K562 (cell line): Measurements from ENCODE around the gene USP6. TPM values are rescaled to one million over a fixed set of nuclear protein-coding genes. Genes with fewer than 3 reads are reported as not detected.

Source experiments
- ATAC-seq: fragments of 200-7000 bp; cut with Tn5 transposase; 3 replicates; pipeline ENCODE4 v1.9.1; 2020; ENCODE audit warnings: moderate library complexity
- BruUV-seq: library from RNA; stranded (reverse); fragments of 400-500 nt; replicated peaks from 2 replicates; lab custom pipeline; 2021; lab: Mats Ljungman, UMichigan
- CTCF ChIA-PET: fragments of 300-600 bp; formaldehyde crosslinking; extraction: SDS; loops from one replicate; lab custom pipeline; 2021; ENCODE audit warnings: low intra/inter-chr PET ratio; lab: Yijun Ruan, JAX
- POLR2A ChIA-PET: fragments of 300-600, 350-650 bp; sonication (Branson Sonifier 250); formaldehyde crosslinking; extraction: SDS; loops from one replicate; lab custom pipeline; 2021; ENCODE audit warnings: antibody characterized with exemption, inconsistent platforms; lab: Yijun Ruan, JAX
- DNase-seq, 4 experiments: peaks; one replicate each; pipeline versions ENCODE4 v3.0.0 to v3.0.0-alpha.2; 2011 to 2018; ENCODE audit warnings: low spot score in 3 of 4, mixed read lengths in 3 of 4; ENCODE audit errors: extremely low read depth in 1 of 4
- FAIRE-seq: peaks from 2 replicates; lab custom pipeline; 2011; peaks lifted over from hg19 to GRCh38; lab: Jason Lieb, UNC
- H2AFZ ChIP-seq: 2 replicates; pipeline ENCODE4 v1.6.0; 2011; ENCODE audit warnings: low read depth, low read length, control low read depth, inconsistent platforms
- H3K27ac ChIP-seq: fragments of 200-600 bp; 3 replicates; pipeline ENCODE4 v1.8.0; 2011; ENCODE audit warnings: low read depth, mild to moderate bottlenecking, control low read depth, inconsistent platforms, low read length, moderate library complexity, mixed read lengths; ENCODE audit errors: extremely low read depth
- H3K27me3 ChIP-seq, 2 experiments: fragments of 300-600 bp in 1 of 2; 2 replicates in 1 of 2; 3 replicates in 1 of 2; pipeline versions ENCODE4 v1.6.0 to v1.8.0; 2011; ENCODE audit warnings: inconsistent platforms in 2 of 2, low read length in 2 of 2, mild to moderate bottlenecking in 1 of 2, mixed read lengths in 1 of 2, moderate library complexity in 1 of 2; ENCODE audit not compliant: control insufficient read depth in 2 of 2, insufficient read depth in 2 of 2
- H3K36me3 ChIP-seq: fragments of 300-600 bp; 3 replicates; pipeline ENCODE4 v1.8.0; 2011; ENCODE audit warnings: mild to moderate bottlenecking, low read length, inconsistent platforms; ENCODE audit not compliant: control insufficient read depth, insufficient read depth
- H3K4me1 ChIP-seq, 2 experiments: fragments of 200-600 bp in 1 of 2; replicated peaks in 1 of 2; 2 replicates in 1 of 2; 3 replicates in 1 of 2; pipeline versions ENCODE4 v1.5.1 to v1.8.0; 2011; ENCODE audit warnings: inconsistent platforms in 2 of 2, low read length in 2 of 2, mild to moderate bottlenecking in 1 of 2, mixed read lengths in 1 of 2, moderate library complexity in 1 of 2; ENCODE audit not compliant: control insufficient read depth in 2 of 2, insufficient read depth in 2 of 2
- H3K4me2 ChIP-seq: 2 replicates; pipeline ENCODE4 v1.6.1; 2011; ENCODE audit warnings: low read length, control low read depth, inconsistent platforms, mixed read lengths; ENCODE audit not compliant: insufficient read depth
- H3K4me3 ChIP-seq: fragments of 200-600 bp; sonication (generic), shearing (Covaris generic); 2 replicates; pipeline ENCODE4 v1.5.1; 2016; ENCODE audit warnings: control low read depth, inconsistent platforms
- H3K79me2 ChIP-seq: fragments of 200-600 bp; 3 replicates; pipeline ENCODE4 v1.8.0; 2011; ENCODE audit warnings: low read length, inconsistent platforms; ENCODE audit not compliant: control insufficient read depth, insufficient read depth
- H3K9ac ChIP-seq, 2 experiments: 2 replicates each; pipeline versions ENCODE4 v1.6.0 to v1.6.1; 2011; ENCODE audit warnings: low read depth in 2 of 2, low read length in 2 of 2, control low read depth in 1 of 2, inconsistent platforms in 1 of 2, mild to moderate bottlenecking in 1 of 2, mixed read lengths in 1 of 2; ENCODE audit not compliant: insufficient read depth in 1 of 2
- H3K9me1 ChIP-seq: one replicate; pipeline ENCODE4 v1.6.0; 2011; ENCODE audit warnings: inconsistent platforms, mild to moderate bottlenecking, low read length, moderate library complexity; ENCODE audit not compliant: control insufficient read depth, insufficient read depth
- H3K9me3 ChIP-seq: replicated peaks from 2 replicates; pipeline ENCODE4 v1.5.1; 2011; ENCODE audit warnings: low read depth, low read length, inconsistent platforms; ENCODE audit not compliant: control insufficient read depth, insufficient read depth
- H4K20me1 ChIP-seq: replicated peaks from 2 replicates; pipeline ENCODE4 v1.6.1; 2011; ENCODE audit warnings: low read length, inconsistent platforms, mixed read lengths; ENCODE audit not compliant: control insufficient read depth, insufficient read depth
- ARID1B ChIP-seq: fragments of 450-650 bp; IDR thresholded peaks from 2 replicates; pipeline ENCODE4 v1.6.1; 2016; ENCODE audit warnings: antibody characterized with exemption, mild to moderate bottlenecking, inconsistent platforms
- CREBBP ChIP-seq: IDR thresholded peaks from one replicate; pipeline ENCODE4 v1.6.1; 2012; ENCODE audit warnings: low read depth, mild to moderate bottlenecking, control low read depth, inconsistent platforms, low read length
- MYC ChIP-seq, 2 experiments: fragments of 250-450 bp in 1 of 2; sonication (Bioruptor Pico) in 1 of 2; IDR thresholded peaks; 2 replicates each; pipeline versions ENCODE4 v1.5.1 to v1.6.1; 2012 to 2021; ENCODE audit warnings: low read depth in 2 of 2, borderline replicate concordance in 1 of 2, improper control_type of control experiment in 1 of 2, low read length in 1 of 2, mild to moderate bottlenecking in 1 of 2, moderate library complexity in 1 of 2
- WGBS: fragments of 100-300 bp; shearing (Covaris generic); methylation state at CpG from one replicate; pipeline ENCODE4 v1.1.6; 2016; ENCODE audit warnings: low coverage, mixed read lengths; ENCODE audit not compliant: insufficient coverage; ENCODE audit errors: missing lambda C conversion rate; 5-methylcytosine and 5-hydroxymethylcytosine counted together
- in situ Hi-C: fragments of 300-500 bp; cut with MboI; formaldehyde crosslinking; loops from 4 replicates; pipeline ENCODE4 v1.15.0; 2018; ENCODE audit warnings: inconsistent platforms, mixed read lengths
- intact Hi-C: fragments of 100-400 bp; cut with micrococcal nuclease; formaldehyde crosslinking; loops from 2 replicates; pipeline ENCODE4 v1.14.2; 2022
- polyA plus RNA-seq, 8 experiments: library from polyadenylated mRNA; depleted of rRNA in 4 of 8; stranded (reverse) in 5 of 8; unstranded in 3 of 8; fragments of >200 nt; fragmentation: Nextera tagmentation in 2 of 8; fragmentation: Illumina TruSeq in 1 of 8; extraction: Ambion mirVana in 2 of 8; extraction: Trizol in 1 of 8; gene quantifications; 2 replicates each; pipeline versions ENCODE4 v1.2.1 to v1.2.3, GENCODE V29; 2011 to 2014; ENCODE audit warnings: inconsistent platforms in 1 of 8, missing spikeins in 1 of 8
- total RNA-seq, 7 experiments: library from RNA; depleted of rRNA in 6 of 7; stranded (reverse); fragments of >200 nt in 6 of 7; fragmentation: Illumina TruSeq in 2 of 7; extraction: Trizol in 2 of 7; gene quantifications; 2 replicates each; pipeline versions ENCODE4 v1.2.1 to v1.2.3, GENCODE V29; 2011 to 2021; ENCODE audit warnings: low replicate concordance in 1 of 7
- TF ChIP-seq, protein P1 (sequence below): sonication (generic); formaldehyde crosslinking; IDR thresholded peaks from 2 replicates; pipeline ENCODE4 v1.8.1; 2023; ENCODE audit warnings: mild to moderate bottlenecking, missing genetic modification reagents
- TF ChIP-seq, protein P2 (sequence below), 3 experiments: fragments of 200-800 bp in 1 of 3; fragments of 250-450 bp in 1 of 3; fragments of 450-650 bp in 1 of 3; sonication (Bioruptor Pico) in 1 of 3; sonication (Bioruptor generic) in 1 of 3; formaldehyde crosslinking in 1 of 3; IDR thresholded peaks; 2 replicates each; pipeline versions ENCODE4 v1.6.1 to v1.8.0; 2016 to 2022; ENCODE audit warnings: mild to moderate bottlenecking in 2 of 3, missing genetic modification characterization in 2 of 3, missing compliant biosample characterization in 1 of 3, moderate library complexity in 1 of 3

The USP6 gene
- total and polyA plus RNA-seq, 9 of the 15 experiments (the other 6 are each of a cell fraction or from before 2014, with no cell fraction given) = 0.01 to 0.09 (median 0.04) TPM; not detected in 4

DNA sequence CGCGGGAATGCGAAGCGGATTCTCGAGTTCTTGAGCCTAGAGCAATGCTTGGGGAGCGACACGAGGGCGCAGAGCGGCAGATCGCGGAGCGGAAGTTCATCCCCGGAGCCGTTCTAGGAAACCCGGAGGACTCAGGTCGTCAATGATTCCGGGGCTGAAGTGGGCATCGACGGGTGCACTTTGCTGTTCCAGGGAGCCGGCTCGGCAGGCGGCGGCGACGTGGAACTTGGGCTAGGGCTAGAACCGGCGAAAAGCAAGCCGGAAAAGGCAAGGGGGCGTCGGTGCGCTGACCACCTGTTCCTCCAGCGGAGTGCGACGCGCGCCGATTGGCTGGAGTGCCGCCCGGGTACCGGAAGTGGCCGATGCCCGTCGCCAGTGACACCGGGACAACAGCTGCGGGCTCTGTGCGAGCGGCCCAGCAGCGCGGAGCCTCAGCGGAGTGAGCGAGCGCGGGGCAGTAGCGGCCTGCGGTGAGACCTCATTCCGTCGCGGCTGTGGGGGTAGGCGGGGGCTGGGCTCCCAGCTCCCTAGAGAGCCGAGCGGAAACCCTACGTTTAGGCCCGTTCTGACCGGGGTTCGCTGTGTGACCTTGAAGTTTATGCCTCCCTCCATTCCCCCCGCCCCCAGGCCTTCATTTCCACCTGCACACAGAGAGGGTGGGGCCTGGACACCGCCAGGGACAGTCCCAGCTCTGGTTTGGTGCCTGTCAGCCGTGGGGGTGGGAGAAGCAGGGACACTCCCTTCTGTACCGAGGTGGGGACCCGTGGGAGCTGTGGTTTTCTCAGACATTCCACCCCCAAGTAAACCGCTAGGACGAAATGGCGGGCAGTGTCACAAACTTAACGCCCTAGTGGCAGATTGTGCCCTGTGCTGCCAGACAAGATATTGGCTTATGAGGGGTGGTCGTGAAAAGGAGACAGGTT lies 37.5 kb upstream of the USP6 start, which contains the start of gene ZFP3:
Gene ZFP3 (plus strand): TSS at position 362 of the 923 bp plus-strand sequence. CDS start 13,038 bp downstream, outside the sequence.
- H3K9me1 ChIP-seq = no peaks in the 10 kb centered on the region
- ATAC-seq = no peak
- H2AFZ ChIP-seq = no peak within 1 kb of the TSS
- TF ChIP-seq CREBBP (no peak), ARID1B (no peak), MYC (IDR thresholded peaks at IDR 0.05; ENCODE audit: low read depth, low read length) (no peak), MYC (CRISPR knock-in tag; IDR thresholded peaks at IDR 0.05; ENCODE audit: borderline replicate concordance, low read depth) (no peak)
- TF ChIP-seq, protein P1, sequence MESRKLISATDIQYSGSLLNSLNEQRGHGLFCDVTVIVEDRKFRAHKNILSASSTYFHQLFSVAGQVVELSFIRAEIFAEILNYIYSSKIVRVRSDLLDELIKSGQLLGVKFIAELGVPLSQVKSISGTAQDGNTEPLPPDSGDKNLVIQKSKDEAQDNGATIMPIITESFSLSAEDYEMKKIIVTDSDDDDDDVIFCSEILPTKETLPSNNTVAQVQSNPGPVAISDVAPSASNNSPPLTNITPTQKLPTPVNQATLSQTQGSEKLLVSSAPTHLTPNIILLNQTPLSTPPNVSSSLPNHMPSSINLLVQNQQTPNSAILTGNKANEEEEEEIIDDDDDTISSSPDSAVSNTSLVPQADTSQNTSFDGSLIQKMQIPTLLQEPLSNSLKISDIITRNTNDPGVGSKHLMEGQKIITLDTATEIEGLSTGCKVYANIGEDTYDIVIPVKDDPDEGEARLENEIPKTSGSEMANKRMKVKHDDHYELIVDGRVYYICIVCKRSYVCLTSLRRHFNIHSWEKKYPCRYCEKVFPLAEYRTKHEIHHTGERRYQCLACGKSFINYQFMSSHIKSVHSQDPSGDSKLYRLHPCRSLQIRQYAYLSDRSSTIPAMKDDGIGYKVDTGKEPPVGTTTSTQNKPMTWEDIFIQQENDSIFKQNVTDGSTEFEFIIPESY (CRISPR knock-in tag) = 0 out of 2 replicates have a peak, but pooled peaks have one; percentile 47
- TF ChIP-seq, protein P2, sequence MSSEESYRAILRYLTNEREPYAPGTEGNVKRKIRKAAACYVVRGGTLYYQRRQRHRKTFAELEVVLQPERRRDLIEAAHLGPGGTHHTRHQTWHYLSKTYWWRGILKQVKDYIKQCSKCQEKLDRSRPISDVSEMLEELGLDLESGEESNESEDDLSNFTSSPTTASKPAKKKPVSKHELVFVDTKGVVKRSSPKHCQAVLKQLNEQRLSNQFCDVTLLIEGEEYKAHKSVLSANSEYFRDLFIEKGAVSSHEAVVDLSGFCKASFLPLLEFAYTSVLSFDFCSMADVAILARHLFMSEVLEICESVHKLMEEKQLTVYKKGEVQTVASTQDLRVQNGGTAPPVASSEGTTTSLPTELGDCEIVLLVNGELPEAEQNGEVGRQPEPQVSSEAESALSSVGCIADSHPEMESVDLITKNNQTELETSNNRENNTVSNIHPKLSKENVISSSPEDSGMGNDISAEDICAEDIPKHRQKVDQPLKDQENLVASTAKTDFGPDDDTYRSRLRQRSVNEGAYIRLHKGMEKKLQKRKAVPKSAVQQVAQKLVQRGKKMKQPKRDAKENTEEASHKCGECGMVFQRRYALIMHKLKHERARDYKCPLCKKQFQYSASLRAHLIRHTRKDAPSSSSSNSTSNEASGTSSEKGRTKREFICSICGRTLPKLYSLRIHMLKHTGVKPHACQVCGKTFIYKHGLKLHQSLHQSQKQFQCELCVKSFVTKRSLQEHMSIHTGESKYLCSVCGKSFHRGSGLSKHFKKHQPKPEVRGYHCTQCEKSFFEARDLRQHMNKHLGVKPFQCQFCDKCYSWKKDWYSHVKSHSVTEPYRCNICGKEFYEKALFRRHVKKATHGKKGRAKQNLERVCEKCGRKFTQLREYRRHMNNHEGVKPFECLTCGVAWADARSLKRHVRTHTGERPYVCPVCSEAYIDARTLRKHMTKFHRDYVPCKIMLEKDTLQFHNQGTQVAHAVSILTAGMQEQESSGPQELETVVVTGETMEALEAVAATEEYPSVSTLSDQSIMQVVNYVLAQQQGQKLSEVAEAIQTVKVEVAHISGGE (CRISPR knock-in tag; IDR thresholded peaks at IDR 0.05) = peak in 1 of 3 experiments; percentile 96; a peak in 2 of 6 replicates
- POLR2A ChIA-PET = no interaction called here
- no TSS peak for BruUV-seq
- H3K4me1 ChIP-seq = peaks cover 0 to 10% of the 10 kb centered on the region in 2 experiments; a peak in 2 of 5 replicates
- H4K20me1 ChIP-seq = no peaks in the 10 kb centered on the region
- intact Hi-C loops = no loop called here
- H3K36me3 ChIP-seq = no peaks in the 10 kb centered on the region
- in situ Hi-C loops = no loop called here
- H3K9ac ChIP-seq = no peak within 1 kb of the TSS
- H3K4me3 ChIP-seq = no peak within 1 kb of the TSS
- no peaks in the 10 kb centered on the region for H3K79me2 ChIP-seq
- CTCF ChIA-PET = no interaction called here
- WGBS = 38% methylated on average over 31 of the region's 75 CpGs
- no peak within 1 kb of the TSS for H3K27ac ChIP-seq
- DNase-seq = no peak
- H3K4me2 ChIP-seq = no peak within 1 kb of the TSS
- FAIRE-seq = no peak
- H3K27me3 ChIP-seq = peaks cover 2 to 9% of the 10 kb centered on the region in 2 experiments; a peak in 2 of 5 replicates
- no peaks in the 10 kb centered on the region for H3K9me3 ChIP-seq
